ENCODE results near the gene TLE1.

DNA sequence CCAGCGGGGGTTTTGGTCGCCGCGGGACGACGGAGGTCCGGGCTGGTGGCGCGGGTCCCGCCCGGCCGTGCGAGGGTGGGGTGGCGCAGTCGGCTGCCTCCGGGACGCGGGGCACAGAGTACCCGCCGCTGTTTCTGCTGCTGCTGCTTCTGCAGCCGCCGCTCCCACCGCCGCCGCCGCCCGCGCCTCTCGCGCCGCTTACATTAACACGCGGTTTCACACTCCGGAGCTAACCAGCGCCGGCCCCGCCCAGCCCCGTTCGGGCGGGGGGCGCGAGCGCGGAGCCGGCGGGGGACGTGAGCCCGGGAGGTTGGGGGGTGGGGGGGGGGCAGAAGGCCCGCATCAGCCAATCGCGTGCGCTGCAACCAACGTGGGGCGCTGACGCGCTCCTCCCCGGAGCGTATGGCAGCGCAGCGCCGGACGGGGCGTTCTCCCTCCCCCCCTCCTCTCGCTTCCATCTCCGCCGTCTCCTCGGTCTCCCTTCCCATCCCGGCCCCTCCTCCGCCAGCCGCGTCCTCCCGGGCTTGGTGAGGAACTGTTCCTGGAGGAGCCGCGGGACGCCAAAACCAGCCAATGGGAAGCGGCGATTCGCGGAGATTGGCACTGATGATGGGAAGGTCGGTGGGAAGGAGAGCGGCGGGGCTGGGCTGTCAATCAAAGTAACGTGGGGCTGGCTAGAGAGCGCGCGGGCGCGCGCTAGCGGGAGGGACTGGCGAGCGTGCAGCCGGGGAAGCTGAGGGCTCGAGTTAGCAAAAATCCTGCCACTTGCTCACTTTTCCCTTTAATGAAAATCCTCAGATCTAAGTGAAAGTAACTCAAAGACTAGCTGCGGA, at the start of gene TLE1:
- TF ChIP-seq CTCF (conservative IDR thresholded peaks at IDR 0.05; ENCODE audit: low read length) (no peak), EZH2phosphoT487 (IDR thresholded peaks at IDR 0.05; ENCODE audit: borderline replicate concordance) (no peak)

All from Loucy (cell line).